Renal cortical epithelial cell (primary cell): ENCODE results near the gene NLGN4Y. TPM values are rescaled to one million over a fixed set of nuclear protein-coding genes. Genes with fewer than 3 reads are reported as not detected.
"Not testable (repeated sequence)": the region's sequence is repeated elsewhere in the genome, so short reads cannot be mapped to it uniquely, and the experiment has no call there.

Source experiments
- DNase-seq: peaks from one replicate; pipeline ENCODE4 v3.0.0-alpha.2; 2011; ENCODE audit warnings: low read depth
- total RNA-seq: library from RNA; depleted of rRNA; stranded (reverse); fragments of >200 nt; gene quantifications from 2 replicates; pipeline ENCODE4 v1.2.3, GENCODE V29; 2014

NLGN4Y gene
- total RNA-seq, 1 donor from 2014 or later: not detected

DNA sequence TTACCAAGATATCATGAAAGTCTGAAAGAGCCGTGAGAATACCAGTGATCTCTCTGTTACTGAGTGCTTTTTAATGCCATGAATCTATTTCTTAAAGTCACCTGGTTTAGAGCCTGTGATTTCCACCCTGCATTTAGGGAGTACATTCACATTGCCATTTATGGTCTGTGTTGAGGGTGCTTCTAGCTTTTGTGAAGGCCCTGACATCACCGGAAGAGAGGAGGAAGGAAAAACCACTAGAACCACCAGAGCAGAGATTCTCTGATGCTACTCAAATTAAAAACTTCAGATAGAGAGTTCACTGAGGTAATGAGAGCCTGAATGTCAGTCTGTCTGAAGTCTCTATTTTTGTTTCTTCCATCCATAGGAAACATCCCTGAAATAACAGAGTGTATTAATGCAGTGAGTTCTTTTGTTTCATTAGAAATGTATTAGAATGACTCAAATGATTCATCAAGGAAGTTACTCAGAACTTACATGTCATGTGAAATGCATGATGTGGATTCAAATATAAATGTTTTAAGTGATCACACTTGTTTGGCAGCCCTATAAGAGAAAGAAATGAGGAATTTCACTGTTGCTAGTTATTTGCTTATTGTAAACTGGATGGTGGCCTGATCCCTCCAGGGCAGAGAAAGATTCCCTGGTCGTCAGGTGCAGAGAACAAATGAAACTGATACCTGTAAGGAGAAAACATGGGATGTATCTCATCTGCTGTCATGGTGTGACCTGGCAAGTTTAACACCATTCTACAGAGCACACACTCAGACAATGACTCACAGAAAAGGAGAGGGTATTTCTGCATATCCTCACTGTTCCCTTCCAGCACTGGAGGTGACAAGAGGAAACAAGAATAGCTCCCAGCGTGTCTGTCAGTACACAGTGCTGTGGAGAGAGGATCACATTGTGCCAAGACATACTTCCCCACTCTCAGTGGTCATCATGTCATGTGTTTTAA, 310.1 kb downstream of the NLGN4Y start:
- peak; percentile 59 for DNase-seq

DNA sequence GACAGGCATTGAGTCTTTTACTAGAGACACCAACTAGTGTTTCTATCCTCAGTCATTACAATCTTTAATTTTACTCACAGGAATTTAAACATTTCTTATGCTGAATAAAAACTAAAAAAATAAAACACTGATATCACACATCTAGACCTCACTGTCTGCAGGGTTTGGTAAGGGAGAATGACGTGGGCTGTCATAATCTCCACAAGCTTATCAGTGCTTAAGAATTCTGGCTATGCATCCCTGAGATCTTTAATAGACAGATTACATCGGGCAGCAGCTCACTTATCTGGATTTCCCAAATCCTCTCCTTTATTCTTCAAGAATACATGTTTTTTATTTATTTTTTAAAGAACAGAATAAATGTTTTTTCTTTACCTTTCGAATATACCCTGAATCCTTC, 313.1 kb downstream of the NLGN4Y start:
- no peak for DNase-seq

DNA sequence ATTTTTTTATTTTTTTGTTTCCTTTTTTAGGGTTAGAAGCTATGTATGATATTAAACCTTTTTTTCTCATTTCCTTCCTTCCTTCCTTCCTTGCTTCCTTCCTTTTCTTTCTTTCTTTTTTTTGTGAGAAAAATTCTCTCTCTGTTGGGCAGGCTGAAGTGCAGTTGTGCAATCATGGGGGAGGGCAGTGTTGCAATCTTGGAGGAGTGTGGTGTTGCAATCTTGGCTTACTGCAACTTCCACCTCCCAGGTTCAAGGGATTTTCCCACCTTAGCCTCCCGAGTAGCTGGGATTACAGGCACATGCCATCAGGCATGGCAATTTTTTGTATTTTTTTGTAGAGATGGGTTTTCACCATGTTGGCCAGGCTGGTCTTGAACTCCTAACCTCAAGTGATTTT, 326.4 kb downstream of the NLGN4Y start:
- peak; percentile 85 for DNase-seq

DNA sequence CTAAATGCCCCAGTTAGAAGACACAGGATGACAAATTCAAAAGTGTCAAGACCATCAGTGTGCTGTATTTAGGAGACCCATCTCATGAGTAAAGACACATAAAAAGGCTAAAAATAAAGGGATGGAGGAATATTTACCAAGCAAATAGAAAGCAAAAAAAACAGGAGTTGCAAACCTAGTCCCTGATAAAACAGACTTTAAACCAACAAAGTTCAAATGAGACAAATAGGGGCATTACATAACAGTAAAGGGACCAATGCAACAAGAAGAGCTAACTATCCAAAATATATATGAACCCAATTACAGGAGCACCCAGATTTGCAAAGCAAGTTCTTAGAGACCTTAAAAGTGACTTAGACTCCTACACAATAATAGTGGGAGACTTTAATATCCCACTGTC, 336.1 kb downstream of the NLGN4Y start:
- no peak for DNase-seq

DNA sequence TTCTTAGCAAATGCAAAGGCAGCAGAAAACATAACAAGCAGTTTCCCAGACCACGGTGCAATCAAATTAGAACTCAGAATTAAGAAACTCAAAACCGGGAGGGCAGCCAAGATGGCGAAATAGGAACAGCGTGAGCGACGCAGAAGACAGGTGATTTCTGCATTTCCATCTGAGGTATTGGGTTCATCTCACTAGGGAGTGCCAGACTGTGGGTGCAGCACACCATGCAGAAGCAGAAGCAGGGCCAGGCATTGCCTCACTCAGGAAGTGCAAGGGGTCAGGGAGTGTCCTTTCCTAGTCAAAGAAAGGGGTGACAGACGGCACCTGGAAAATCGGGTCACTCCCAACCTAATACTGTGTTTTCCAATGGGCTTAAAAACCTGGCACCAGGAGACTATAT, 336.7 kb downstream of the NLGN4Y start:
- not testable (repeated sequence) for DNase-seq

DNA sequence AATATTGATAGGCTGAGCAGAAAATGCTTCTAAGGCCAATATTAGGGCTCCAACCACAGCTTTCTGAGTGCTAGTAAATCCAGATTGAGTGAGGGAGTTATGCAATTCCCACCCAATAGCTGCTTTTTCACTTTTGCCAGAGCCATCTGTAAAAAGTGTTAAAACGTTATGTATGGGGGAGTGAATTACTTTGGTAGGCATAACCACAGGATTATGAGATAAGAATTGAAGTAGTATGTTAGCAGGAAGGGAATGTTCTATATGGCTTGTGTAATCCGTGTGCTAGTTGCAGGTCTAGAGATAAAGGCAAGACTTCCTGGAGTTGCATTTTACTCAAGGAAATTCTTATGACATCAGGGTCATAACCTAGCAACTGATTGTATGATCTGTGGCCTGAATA, 347.6 kb downstream of the NLGN4Y start:
- DNase-seq: no peak
